ENCODE results near the gene PLD5.
"Not testable (repeated sequence)": the region's sequence is repeated elsewhere in the genome, so short reads cannot be mapped to it uniquely, and the experiment has no call there.

PLD5 gene

DNA sequence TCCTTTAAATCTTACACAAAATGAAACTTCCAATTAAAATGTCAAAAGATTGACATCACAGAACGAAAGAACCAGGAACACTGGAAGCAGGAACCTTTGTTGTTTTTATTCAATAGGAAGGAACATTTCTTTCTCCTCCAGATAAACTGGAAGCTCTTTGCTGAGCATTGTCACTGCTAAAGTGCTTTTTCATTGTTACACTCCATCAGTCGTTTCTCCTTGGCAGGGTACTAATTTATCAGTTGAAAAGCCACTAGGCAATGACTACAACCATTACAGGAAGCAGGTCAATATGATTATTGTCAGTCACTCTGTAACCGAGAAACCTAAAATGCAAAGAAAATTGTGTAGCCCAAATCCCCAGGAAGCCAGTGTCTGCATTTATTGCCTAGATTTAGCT, 362.4 kb downstream of the PLD5 start:
- DNase-seq (ENCODE audit: low read depth in 2 of 2): no peak

DNA sequence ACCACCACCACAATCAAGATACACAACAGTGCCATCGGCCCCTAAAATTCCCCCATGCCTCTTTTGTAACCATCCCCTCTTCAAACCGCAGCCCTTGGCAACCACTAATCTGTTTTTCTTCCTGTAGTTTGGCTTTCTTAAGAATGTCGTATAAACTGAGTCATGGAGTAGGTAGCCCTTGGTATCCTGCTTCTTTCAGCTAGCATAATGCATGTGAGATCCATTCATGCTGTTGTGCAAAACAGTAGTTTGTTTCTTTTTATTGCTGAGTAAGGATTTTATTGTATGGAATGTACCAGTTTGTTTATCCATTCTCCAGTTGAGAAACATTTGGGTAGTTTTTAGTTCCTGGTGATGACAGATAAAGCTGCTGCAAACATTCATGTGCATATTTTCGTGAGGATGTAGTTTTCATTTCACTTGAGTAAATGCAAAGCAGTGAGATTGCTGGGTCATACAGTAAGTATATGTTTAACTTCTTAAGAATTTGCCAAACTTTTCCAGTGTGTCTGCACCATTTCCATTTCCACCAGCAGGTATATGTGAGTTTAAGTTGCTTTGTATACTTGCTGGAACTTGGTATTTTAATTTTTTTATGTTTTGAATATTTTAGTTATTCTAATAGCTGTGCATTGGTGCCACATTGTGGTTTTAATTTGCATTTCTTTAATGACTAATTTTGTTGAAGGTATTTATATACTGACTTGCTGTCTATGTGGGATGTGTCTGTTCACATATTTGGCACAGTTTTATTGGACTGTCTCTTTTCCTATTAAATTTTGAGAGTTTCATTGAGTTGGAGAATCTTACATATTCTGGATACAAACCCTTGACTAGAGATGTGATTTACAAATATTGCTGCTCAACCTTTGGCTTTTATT, 377.2 kb downstream of the PLD5 start:
- no peak for DNase-seq (ENCODE audit: low read depth in 2 of 2)

DNA sequence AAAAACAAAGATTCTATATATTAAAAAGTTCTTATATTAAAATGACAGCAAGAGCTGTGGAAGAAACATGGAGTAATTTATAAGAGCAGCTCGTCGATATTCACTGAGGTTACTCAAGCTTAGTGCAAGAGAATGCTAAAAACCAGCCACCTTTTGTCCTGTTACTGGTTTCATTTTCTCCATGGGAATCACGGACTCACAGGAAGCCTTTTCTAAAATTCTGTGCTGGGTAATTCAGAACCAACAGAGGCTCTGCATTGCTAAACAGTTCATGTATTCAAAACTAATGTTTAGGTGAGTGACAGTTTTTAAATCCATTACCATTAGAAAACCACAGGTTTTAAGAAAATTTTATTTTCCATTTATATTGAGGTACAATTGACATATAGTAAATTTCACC, 377.8 kb downstream of the PLD5 start:
- DNase-seq (ENCODE audit: low read depth in 2 of 2): no peak

DNA sequence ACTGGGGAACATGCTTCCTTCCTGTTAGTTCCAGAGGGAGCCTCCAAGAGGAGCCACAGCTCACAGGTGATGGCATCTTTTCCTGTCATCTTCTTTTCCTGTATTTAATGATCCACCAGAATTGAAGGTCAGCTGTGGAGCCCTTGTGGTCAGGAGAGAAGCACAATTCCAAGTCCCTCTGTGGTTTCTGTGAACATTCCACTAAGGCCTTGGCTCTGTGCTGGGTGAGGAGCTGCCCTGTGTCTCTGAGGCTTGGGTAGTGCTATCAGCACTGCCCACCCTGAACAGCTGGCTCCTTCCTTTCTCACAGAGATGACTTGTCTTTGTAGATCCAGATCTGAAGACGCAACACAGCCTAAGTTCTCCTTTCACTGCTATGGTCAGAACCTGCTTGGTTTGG, 383.7 kb downstream of the PLD5 start:
- no peak for DNase-seq (ENCODE audit: low read depth in 2 of 2)

DNA sequence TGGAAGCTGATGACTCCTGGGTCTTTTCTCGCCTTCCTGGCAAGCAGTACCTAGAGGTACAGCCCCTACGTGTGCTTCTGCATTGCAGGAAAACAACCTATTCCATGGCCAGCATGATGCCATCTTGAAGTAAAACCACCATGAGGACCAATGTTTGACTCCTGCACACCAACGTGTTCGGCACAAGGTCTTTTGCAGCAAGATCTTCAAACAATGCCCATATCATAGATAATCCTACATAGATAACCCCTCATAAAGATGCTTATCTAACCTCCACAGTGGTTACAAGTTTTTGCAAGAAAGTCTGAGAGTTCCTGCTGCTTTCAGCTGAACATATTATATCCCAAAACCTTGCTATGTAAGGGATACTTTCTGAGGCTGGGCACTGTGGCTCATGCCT, 384.5 kb downstream of the PLD5 start:
- DNase-seq (ENCODE audit: low read depth in 2 of 2): no peak

DNA sequence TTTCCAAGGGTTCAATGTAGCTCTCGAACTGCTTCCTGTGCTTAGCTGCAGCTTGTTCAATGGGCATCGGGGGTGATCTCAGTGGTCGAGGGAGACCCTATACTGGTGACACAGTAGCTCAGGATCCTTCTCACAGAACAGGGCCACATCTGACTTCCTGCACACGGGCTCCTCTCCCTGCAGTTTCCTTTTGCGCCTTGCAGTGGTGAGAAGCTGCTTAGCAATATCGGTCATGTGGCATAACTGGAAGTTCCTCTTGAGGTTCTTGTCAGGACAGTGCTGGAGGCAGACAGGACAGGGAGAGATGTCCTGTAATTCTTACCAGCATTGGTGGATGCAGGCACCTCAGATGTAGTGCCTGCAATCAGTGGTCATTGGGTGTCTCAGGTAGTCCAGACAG, 385.1 kb downstream of the PLD5 start:
- DNase-seq (ENCODE audit: low read depth in 2 of 2): no peak

DNA sequence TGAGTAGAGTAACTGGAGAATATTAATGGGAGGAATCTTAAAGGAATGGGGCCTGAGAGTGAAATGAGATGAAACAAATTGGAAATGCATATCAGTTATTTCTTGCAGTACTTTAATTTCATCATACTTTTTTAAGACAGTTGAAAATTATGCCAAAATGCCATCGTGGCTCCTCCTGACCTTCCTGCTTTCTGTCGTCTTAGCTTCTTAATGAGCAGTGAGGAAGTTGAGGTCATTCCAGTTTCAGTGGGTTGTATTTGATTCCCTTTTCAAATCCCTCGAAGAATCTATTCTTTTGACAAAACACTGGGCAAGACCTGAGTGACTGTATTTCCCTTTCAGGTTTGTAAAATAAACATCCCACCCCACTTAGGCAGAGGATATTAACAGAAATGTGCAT, 390.7 kb downstream of the PLD5 start:
- DNase-seq (ENCODE audit: low read depth in 2 of 2): no peak

DNA sequence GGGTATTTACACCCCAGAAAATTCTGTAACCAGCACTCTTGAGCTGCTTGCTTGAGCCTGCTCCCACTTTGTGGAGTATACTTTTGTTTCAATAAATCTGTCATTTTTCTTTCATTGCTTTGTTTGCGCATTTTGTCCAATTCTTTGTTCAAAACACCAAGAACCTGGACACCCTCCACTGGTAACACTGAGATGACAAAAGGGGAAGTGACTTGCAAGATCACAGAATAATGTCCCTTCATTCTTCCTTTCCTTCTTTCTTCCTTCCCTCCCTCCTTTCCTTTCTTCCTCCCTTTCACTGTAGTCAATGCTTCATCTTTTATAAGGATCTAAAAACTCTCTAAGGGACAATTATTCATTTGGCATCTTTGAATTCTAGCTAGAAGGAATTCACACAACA, 391.1 kb downstream of the PLD5 start:
- DNase-seq (ENCODE audit: low read depth in 2 of 2): no peak

DNA sequence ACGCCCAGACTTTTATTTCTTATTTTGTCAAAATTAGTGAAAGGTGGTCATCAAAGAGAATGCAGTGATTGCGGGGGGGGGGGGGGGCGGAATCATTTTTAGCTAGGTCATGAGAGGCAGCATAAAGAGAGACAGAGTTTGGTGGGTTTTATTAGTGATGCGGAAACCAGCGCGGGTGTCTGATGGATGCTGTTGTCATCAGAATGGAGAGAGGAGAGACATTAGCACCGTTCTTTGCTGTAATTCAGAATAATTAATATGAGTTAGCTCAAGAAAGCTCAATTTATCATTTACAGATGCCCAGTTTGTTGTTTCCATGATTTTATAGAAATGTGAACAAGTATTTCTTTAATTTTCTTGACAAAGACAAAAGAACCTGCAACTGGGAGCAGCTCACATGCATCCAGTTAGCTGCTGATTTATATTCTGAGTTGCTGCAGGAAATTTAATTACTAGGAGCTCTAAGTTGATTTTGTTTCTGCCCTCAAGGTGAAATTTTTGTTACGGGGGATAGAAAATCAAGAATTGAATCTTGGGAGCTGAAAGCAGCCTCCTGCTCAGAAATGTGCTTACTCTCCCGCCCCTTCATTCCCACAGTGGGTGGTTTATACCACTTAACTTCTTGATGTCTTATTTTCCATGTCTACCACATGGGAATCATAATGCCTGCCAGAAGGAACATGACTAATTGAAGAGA, 392.2 kb downstream of the PLD5 start:
- no peak for DNase-seq (ENCODE audit: low read depth in 2 of 2)

DNA sequence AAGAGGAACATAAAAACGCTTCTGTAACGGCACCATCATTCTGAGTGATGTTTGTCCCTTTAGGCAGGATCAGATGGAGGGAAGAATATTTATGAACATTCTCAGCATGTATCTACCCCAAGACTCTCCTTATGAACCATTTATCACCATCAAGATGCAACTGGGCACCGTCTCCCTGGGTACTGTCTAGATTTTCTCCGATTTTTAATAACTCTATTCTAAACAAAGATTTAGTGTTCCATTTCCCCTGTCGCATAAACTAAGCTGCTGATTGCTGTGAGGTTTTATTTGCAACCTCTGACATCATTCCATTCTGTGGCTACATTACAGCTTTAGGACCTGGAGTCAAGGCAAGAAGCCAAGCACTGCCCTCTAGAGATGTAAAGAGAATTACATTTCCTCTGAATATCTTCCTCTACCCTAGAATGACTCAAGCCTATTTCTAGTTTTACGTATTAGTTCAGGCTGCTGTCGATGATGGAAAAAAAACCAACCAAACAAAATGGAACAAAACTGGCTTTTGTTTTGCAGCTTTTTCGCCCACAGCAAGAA, 395.5 kb downstream of the PLD5 start:
- DNase-seq (ENCODE audit: low read depth in 2 of 2): no peak

DNA sequence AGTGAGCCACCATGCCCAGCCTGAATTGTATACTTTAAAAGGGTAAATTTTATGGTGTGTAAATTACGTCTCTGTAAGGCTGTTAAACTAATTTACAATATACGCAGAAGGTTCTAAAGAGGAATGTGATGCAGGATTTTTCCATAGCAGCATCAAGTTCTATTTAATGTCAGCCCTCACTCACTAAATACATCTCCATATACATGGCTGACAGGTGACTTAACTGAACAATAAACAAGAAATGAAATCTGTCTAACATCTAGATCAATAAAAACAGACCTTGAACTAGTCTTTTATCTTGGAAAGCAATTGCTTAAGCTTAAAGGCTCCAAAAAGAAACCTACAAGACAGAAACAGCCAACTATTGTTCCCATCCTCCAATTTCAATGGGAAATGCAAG, 404.1 kb downstream of the PLD5 start:
- DNase-seq (ENCODE audit: low read depth in 2 of 2): no peak

DNA sequence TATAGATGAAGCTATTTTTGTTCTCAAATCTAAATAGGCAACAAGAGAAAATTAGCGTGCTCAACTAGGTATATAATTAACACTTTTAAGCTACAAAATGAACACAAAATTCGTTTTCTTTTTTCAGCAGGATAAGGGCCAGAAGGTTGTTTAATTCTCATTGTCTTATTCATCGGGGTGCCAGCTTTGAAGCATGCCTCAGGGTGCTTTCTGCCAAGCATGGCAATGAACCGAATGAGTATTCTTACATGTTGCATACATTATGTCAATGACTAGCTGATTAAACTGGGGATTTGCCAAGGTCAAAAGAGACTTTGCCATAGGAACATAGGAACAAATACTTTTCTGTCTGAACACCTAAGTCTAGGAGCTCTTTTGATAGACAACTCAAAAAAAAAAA, 423.6 kb downstream of the PLD5 start:
- DNase-seq (ENCODE audit: low read depth in 2 of 2): no peak

DNA sequence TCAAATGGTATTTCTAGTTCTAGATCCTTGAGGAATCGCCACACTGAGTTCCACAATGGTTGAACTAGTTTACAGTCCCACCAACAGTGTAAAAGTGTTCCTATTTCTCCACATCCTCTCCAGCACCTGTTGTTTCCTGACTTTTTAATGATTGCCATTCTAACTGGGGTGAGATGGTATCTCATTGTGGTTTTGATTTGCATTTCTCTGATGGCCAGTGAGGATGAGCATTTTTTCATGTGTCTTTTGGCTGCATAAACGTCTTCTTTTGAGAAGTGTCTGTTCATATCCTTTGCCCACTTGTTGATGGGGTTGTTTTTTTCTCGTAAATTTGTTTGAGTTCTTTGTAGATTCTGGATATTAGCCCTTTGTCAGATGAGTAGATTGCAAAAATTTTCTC, 427.2 kb downstream of the PLD5 start:
- not testable (repeated sequence) for DNase-seq (ENCODE audit: low read depth in 2 of 2)

DNA sequence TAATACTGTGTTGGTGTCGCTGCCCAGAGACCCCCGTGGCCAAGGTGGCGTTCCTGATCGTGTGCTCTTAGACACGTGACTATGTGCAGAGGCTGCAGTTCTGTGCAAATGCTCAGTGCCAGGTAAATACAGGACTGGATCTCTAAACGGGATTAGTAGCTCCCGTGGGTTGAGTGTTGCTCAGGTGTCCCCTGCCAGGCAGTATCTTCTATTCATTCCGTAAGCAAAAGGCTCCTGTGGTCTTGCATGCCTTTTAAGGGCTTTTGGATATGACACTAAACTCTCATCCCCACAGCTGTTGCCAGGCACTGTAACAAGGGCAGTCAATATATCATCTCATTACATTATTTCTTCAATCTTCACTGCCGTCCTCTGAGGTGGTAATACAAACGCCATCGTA, 431.4 kb downstream of the PLD5 start:
- no peak for DNase-seq (ENCODE audit: low read depth in 2 of 2)

DNA sequence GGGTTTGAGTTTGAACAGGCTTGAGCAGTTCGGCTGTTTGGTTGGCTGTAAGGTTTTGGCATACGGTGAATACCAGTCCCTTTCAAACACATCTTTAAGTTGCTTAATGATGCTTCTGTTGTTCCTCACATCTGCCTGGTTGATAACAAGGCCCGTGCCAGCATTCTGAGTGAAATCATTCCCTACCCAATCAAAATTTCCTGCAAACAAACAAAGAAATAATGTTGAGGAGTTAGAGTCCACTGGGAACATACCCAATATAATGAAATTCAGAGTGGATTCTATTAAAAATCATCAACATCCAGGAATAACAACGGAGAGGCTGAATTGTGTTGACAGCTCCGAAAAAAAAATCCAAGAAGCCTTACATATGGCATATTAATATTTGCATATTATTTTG, 434.6 kb downstream of the PLD5 start:
- no peak for DNase-seq (ENCODE audit: low read depth in 2 of 2)

DNA sequence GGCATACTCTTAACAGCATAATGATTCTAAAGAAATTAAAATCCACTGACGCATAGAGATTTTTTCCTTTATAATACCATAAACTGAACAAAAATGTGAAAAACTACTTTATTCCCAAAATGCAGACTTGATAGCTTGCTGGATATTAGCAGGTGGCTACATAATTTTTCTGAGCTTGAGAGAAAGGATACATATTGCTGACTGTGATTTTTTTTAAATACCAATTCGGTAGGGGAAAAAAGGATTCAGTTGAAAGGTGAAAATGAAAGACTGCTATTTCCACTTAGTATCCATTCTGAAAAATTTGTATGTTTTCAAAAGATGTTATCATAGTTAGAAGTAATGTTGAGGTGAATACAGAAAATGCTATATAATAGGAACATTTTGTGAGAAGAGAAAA, 435.6 kb downstream of the PLD5 start:
- no peak for DNase-seq (ENCODE audit: low read depth in 2 of 2)

DNA sequence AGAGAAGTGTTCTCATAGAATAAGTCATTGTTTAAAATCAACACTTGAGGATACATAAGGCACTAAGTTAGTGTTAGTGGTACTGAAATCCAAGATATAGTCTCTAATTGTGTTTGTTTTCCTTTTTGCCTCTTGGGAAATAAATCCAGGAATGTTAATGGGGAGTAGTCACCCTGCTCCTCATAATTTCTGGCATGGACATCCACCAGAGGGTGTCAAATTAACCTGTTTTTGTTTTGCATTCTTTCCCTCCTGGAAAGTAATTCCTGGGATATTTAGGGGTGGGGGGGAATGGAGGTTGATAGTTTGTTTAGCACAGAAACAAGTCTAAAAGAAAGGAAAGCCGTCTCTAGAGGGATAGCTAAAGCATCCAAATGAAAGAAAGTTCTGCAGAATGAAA, 437.8 kb downstream of the PLD5 start:
- no peak for DNase-seq (ENCODE audit: low read depth in 2 of 2)

DNA sequence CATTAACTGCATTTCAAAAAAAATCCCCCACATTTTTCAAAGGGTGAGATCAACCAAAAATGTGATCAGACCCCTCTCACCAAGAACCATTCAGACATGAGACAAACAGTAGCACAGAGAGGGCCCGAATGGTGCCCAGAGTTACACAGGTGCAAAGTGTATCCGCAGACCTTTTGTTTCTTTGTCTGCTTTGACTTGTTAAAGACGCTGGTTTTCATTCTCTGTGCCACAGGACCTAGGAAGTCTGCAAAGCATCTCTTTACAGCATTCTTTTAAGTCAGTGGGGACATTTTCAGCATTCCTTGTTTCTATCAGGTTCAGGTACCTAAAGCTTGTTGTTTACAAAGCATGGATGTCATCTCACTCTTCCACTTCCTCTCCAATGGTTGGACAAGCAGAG, 438.4 kb downstream of the PLD5 start:
- DNase-seq (ENCODE audit: low read depth in 2 of 2): no peak

DNA sequence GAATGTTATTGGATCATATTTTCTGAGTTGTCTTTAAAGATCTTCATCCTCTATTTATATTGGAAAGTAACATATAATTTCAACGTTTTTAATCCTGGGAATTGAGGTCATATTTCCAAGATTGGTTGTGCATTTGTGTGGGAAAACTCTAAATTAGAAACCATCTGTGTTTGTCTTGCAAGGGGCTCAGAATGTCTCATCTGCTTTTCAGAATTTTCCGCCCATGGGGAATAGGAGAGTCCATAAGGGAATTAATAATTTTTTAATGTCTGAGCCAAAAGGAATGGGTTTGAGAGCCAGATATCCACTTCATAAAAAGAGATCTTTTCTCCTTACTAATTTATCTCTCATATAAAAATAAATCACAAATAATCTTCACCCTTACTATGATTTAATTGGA, 440.8 kb downstream of the PLD5 start:
- no peak for DNase-seq (ENCODE audit: low read depth in 2 of 2)

DNA sequence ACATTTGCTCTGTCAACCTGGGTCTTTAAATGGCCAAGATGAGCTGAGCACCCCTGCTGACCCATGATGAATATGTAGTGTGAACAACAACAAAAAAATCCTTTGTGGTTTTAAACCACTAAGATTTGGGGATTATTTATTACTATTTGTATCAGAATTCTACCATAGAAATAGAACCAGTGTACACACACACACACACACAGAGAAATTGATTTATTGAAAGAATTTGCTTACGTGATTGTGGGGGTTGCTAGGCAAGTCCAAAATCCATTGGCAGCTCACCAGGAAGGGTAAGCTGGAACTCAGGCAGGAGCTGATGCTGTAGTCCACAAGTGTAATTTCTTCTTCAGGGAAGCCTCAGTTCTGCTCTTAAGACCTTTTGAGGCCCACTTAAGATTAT, 443.1 kb downstream of the PLD5 start:
- no peak for DNase-seq (ENCODE audit: low read depth in 2 of 2)

DNA sequence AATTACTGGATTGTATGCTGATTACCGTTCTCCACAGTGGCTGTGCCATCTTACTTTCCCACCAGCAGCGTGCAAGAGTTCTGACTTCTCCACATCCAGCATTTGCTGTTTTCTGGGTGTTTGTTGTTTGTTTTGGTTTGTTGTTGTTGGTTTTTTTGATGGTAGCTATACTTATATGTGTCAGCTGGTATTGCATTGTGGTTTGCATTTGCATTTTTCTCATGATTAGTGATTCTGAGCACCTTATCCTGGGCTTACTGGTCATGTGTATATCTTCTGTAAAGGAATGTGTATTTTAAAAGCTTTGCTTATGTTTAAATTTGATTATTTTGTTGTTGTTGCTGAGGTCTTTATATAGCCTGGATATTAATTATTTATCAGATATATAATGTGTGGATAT, 458.7 kb downstream of the PLD5 start:
- no peak for DNase-seq (ENCODE audit: low read depth in 2 of 2)

DNA sequence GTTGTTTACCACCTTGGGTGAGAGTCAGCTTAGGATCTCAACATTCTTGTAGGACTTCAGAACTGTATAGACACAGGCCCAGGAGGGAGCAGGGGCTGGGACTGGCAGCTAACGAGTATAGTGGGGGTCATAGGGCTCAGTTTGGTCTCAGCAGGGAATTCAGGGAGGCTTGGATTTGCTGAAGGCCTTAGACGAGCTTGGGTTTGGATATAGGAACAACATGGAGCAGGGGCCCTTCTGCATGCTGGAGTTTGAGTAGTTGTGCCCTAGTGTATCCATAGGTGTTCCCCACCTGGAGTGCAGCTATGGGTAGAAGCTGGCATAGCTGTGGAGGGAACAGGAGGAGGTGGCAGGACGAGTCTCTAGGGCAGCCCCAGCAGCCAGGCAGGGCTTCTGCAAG, 462.2 kb downstream of the PLD5 start:
- no peak for DNase-seq (ENCODE audit: low read depth in 2 of 2)

DNA sequence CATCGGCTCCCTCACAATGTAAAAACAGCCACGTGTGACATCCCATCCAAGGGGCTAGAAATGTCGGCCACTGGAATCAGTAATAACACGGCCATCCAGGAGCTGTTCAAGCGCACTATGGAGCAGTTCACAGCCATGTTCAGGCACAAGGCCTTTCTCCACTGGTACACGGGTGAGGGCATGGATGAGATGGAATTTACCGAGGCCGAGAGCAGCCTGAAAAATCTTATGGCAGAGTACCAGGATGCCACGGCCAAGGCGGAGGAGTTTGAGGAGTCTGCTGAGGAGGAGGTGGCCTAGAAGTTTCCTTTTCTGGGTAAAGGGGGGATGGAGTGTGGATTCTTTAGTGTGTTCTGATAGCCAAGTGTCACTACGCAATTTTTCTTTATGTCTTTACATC, 464.5 kb downstream of the PLD5 start:
- no peak for DNase-seq (ENCODE audit: low read depth in 2 of 2)
